Mesendoderm (in vitro differentiated cells): ENCODE results near the gene OPN1MW.
"Not testable (repeated sequence)": the region's sequence is repeated elsewhere in the genome, so short reads cannot be mapped to it uniquely, and the experiment has no call there.

ENCODE experiments used
- DNase-seq: peaks from one replicate; pipeline ENCODE4 v3.0.0; 2013
- H2AK5ac ChIP-seq: 2 replicates; pipeline ENCODE4 v1.6.1; 2013; ENCODE audit warnings: low read length, inconsistent platforms
- H2BK120ac ChIP-seq: 2 replicates; pipeline ENCODE4 v1.6.1; 2013; ENCODE audit warnings: low read depth, mild to moderate bottlenecking, low read length, moderate library complexity, mixed read lengths
- H2BK15ac ChIP-seq: replicated peaks from 2 replicates; pipeline ENCODE4 v1.6.1; 2013; ENCODE audit warnings: low read depth, mild to moderate bottlenecking, moderate library complexity
- H2BK5ac ChIP-seq: 2 replicates; pipeline ENCODE4 v1.6.1; 2013; ENCODE audit warnings: low read length, inconsistent platforms
- H3K18ac ChIP-seq: 2 replicates; pipeline ENCODE4 v1.6.1; 2013; ENCODE audit warnings: mild to moderate bottlenecking, low read length, mixed read lengths
- H3K23ac ChIP-seq: one replicate; pipeline ENCODE4 v1.6.1; 2013; ENCODE audit warnings: low read length
- H3K27ac ChIP-seq: 2 replicates; pipeline ENCODE4 v1.5.1; 2013; ENCODE audit warnings: low read depth, mild to moderate bottlenecking, inconsistent platforms, low read length, moderate library complexity
- H3K27me3 ChIP-seq: 2 replicates; pipeline ENCODE4 v1.6.1; 2013; ENCODE audit warnings: low read length, control low read depth, mild to moderate bottlenecking, inconsistent platforms; ENCODE audit not compliant: insufficient read depth, poor library complexity
- H3K36me3 ChIP-seq: 2 replicates; pipeline ENCODE4 v1.6.1; 2013; ENCODE audit warnings: low read length, inconsistent platforms; ENCODE audit not compliant: control insufficient read depth, insufficient read depth
- H3K4ac ChIP-seq: one replicate; pipeline ENCODE4 v1.6.1; 2013; ENCODE audit warnings: low read depth, mild to moderate bottlenecking, low read length, moderate library complexity
- H3K4me1 ChIP-seq: 2 replicates; pipeline ENCODE4 v1.6.1; 2013; ENCODE audit warnings: low read depth, low read length, inconsistent platforms; ENCODE audit not compliant: control insufficient read depth
- H3K4me2 ChIP-seq: 2 replicates; pipeline ENCODE4 v1.6.1; 2013; ENCODE audit warnings: low read length
- H3K4me3 ChIP-seq: 2 replicates; pipeline ENCODE4 v1.5.1; 2013; ENCODE audit warnings: mild to moderate bottlenecking, low read length
- H3K56ac ChIP-seq: one replicate; pipeline ENCODE4 v1.6.1; 2013; ENCODE audit warnings: low read length
- H3K79me1 ChIP-seq: 2 replicates; pipeline ENCODE4 v1.6.1; 2013; ENCODE audit warnings: low read length, inconsistent platforms
- H3K79me2 ChIP-seq: 2 replicates; pipeline ENCODE4 v1.6.1; 2013; ENCODE audit warnings: mild to moderate bottlenecking, low read length; ENCODE audit not compliant: control insufficient read depth, insufficient read depth
- H3K9ac ChIP-seq: 2 replicates; pipeline ENCODE4 v1.6.1; 2013; ENCODE audit warnings: low read length, inconsistent platforms
- H4K5ac ChIP-seq: one replicate; pipeline ENCODE4 v1.6.1; 2013; ENCODE audit warnings: low read length
- H4K8ac ChIP-seq: one replicate; pipeline ENCODE4 v1.6.1; 2013; ENCODE audit warnings: low read depth, mild to moderate bottlenecking, control low read depth, low read length, moderate library complexity
- WGBS: extraction: QIAGEN DNeasy Blood & Tissue Kit; methylation state at CpG from one replicate; pipeline ENCODE4 v1.1.7; 2013; ENCODE audit warnings: low lambda C conversion rate, missing lambda C conversion rate; ENCODE audit not compliant: insufficient coverage; ENCODE audit errors: extremely low coverage; 5-methylcytosine and 5-hydroxymethylcytosine counted together

The OPN1MW gene

GRCh38 chrX:154238939-154239559, 56.7 kb downstream of the OPN1MW start:
- H3K27me3 ChIP-seq, H2BK5ac ChIP-seq, H3K79me1 ChIP-seq, H3K4ac ChIP-seq, H3K36me3 ChIP-seq, H2AK5ac ChIP-seq, H2BK120ac ChIP-seq, H2BK15ac ChIP-seq, H3K4me3 ChIP-seq, H3K4me1 ChIP-seq, H4K5ac ChIP-seq, H3K18ac ChIP-seq, H3K23ac ChIP-seq, H4K8ac ChIP-seq, DNase-seq, H3K56ac ChIP-seq, H3K27ac ChIP-seq, H3K4me2 ChIP-seq, H3K79me2 ChIP-seq, H3K9ac ChIP-seq: not testable (repeated sequence)
- WGBS = no CpG with 5 or more reads among the region's 11 CpGs

GRCh38 chrX:154239982-154240503, 57.6 kb downstream of the OPN1MW start:
- not testable (repeated sequence) for H3K18ac ChIP-seq, H3K4ac ChIP-seq, H3K4me2 ChIP-seq, H3K56ac ChIP-seq, H3K27ac ChIP-seq, H2BK5ac ChIP-seq, H4K5ac ChIP-seq, H3K4me3 ChIP-seq, H2BK120ac ChIP-seq, H2AK5ac ChIP-seq, DNase-seq, H3K79me2 ChIP-seq, H3K23ac ChIP-seq, H3K4me1 ChIP-seq, H3K79me1 ChIP-seq, H2BK15ac ChIP-seq, H3K27me3 ChIP-seq, H3K9ac ChIP-seq, H3K36me3 ChIP-seq, H4K8ac ChIP-seq
- no CpG with 5 or more reads among the region's 8 CpGs for WGBS
